ENCODE data around the gene ELK3. TPM values are rescaled to one million over a fixed set of nuclear protein-coding genes. Genes with fewer than 3 reads are reported as not detected.

ELK3 gene
- total RNA-seq, 1 donor from 2014 or later = 18.6 TPM

GRCh38 chr12:96208346-96208745, 14.2 kb downstream of the ELK3 start:
- no peak for DNase-seq (ENCODE audit: low spot score)
- intact Hi-C loops (cut with DNase I) = loop anchor here (5.0 kb wide), 1 partner anchor 41 kb away; no protein-coding TSS in a partner anchor

- intact Hi-C loops (cut with DNase I) = loop anchor here (5.0 kb wide), 1 partner anchor 42 kb away; no protein-coding TSS in a partner anchor
- no peak for DNase-seq (ENCODE audit: low spot score)
Observed at GRCh38 chr12:96208801-96209549, 14.8 kb downstream of the ELK3 start.

GRCh38 chr12:96210376-96211055, 16.3 kb downstream of the ELK3 start:
- DNase-seq (ENCODE audit: low spot score) = no peak
- intact Hi-C loops (cut with DNase I) = loop anchor here (10.0 kb wide), 1 partner anchor 304 kb away; no protein-coding TSS in a partner anchor

GRCh38 chr12:96211988-96212387, 17.8 kb downstream of the ELK3 start:
- no peak for DNase-seq (ENCODE audit: low spot score)
- intact Hi-C loops (cut with DNase I) = loop anchor here (10.0 kb wide), 1 partner anchor 303 kb away; no protein-coding TSS in a partner anchor

GRCh38 chr12:96212456-96213375, 18.5 kb downstream of the ELK3 start:
- DNase-seq (ENCODE audit: low spot score) = no peak
- intact Hi-C loops (cut with DNase I) = loop anchor here (10.0 kb wide), 1 partner anchor 302 kb away; no protein-coding TSS in a partner anchor

- DNase-seq (ENCODE audit: low spot score) = no peak
- intact Hi-C loops (cut with DNase I) = loop anchor here (2.0 to 10.0 kb wide), 2 partner anchors 151 to 301 kb away; no protein-coding TSS in a partner anchor
Observed at GRCh38 chr12:96213869-96214268, 19.7 kb downstream of the ELK3 start.

- intact Hi-C loops (cut with DNase I) = loop anchor here (2.0 to 10.0 kb wide), 3 partner anchors 153 to 299 kb away; partner anchors contain the start of gene CDK17
- no peak for DNase-seq (ENCODE audit: low spot score)
Observed at GRCh38 chr12:96215919-96216273, 21.7 kb downstream of the ELK3 start.

GRCh38 chr12:96218989-96219678, 25.0 kb downstream of the ELK3 start:
- intact Hi-C loops (cut with DNase I) = loop anchor here (5.0 to 10.0 kb wide), 2 partner anchors 183 to 296 kb away; partner anchors contain the start of gene CDK17
- DNase-seq (ENCODE audit: low spot score) = no peak

GRCh38 chr12:96219700-96220206, 25.6 kb downstream of the ELK3 start:
- intact Hi-C loops (cut with DNase I) = loop anchor here (2.0 to 10.0 kb wide), 3 partner anchors 19 to 295 kb away; partner anchors contain the start of gene CDK17
- no peak for DNase-seq (ENCODE audit: low spot score)

GRCh38 chr12:96220902-96221301, 26.7 kb downstream of the ELK3 start:
- DNase-seq (ENCODE audit: low spot score) = no peak
- intact Hi-C loops (cut with DNase I) = loop anchor here (2.0 kb wide), 1 partner anchor 18 kb away; no protein-coding TSS in a partner anchor

GRCh38 chr12:96221391-96221790, 27.2 kb downstream of the ELK3 start:
- intact Hi-C loops (cut with DNase I) = loop anchor here (2.0 kb wide), 1 partner anchor 17 kb away; no protein-coding TSS in a partner anchor
- DNase-seq (ENCODE audit: low spot score) = no peak

- no peak for DNase-seq (ENCODE audit: low spot score)
- intact Hi-C loops (cut with DNase I) = no loop called here
Observed at GRCh38 chr12:96223411-96224218, 29.4 kb downstream of the ELK3 start.

GRCh38 chr12:96224219-96224615, 30.0 kb downstream of the ELK3 start:
- intact Hi-C loops (cut with DNase I) = no loop called here
- DNase-seq (ENCODE audit: low spot score) = no peak

- DNase-seq (ENCODE audit: low spot score) = no peak
- intact Hi-C loops (cut with DNase I) = no loop called here
Observed at GRCh38 chr12:96225044-96225855, 31.1 kb downstream of the ELK3 start.

GRCh38 chr12:96225994-96226399, 31.8 kb downstream of the ELK3 start:
- intact Hi-C loops (cut with DNase I) = no loop called here
- DNase-seq (ENCODE audit: low spot score) = no peak

GRCh38 chr12:96226401-96226800, 32.2 kb downstream of the ELK3 start:
- no peak for DNase-seq (ENCODE audit: low spot score)
- intact Hi-C loops (cut with DNase I) = no loop called here

- intact Hi-C loops (cut with DNase I) = no loop called here
- no peak for DNase-seq (ENCODE audit: low spot score)
Observed at GRCh38 chr12:96226801-96227348, 32.7 kb downstream of the ELK3 start.
